Activated CD4-positive, alpha-beta T cell treated with anti-CD3 and anti-CD28 coated beads, Interleukin-2, amount 10 ng/mL, durations not matched to agents 7 days and 5 days (primary cell): ENCODE measurements around the gene EPHA4. TPM values are rescaled to one million over a fixed set of nuclear protein-coding genes. Genes with fewer than 3 reads are reported as not detected.

Experiments used
- CTCF ChIA-PET: fragments of 350-600 bp; sonication (Branson Sonifier 250); formaldehyde crosslinking; loops from one replicate; lab custom pipeline; 2021; ENCODE audit warnings: antibody characterized with exemption; lab: Charles Lee
- POLR2A ChIA-PET: fragments of 350-600 bp; sonication (Branson Sonifier 250); formaldehyde crosslinking; loops from one replicate; lab custom pipeline; 2021; ENCODE audit warnings: antibody characterized with exemption; lab: Charles Lee
- DNase-seq: peaks from one replicate; pipeline ENCODE4 v3.0.0-alpha.2; 2020
- H3K27ac Mint-ChIP-seq: one replicate; pipeline ENCODE4 v1.8.0; 2021; ENCODE audit warnings: mild to moderate bottlenecking, moderate library complexity, mixed read lengths
- H3K27me3 Mint-ChIP-seq: one replicate; pipeline ENCODE4 v1.8.0; 2021; ENCODE audit warnings: mixed read lengths
- H3K36me3 Mint-ChIP-seq: one replicate; pipeline ENCODE4 v1.8.0; 2021; ENCODE audit warnings: low read depth, mixed read lengths
- H3K4me1 Mint-ChIP-seq: one replicate; pipeline ENCODE4 v1.8.0; 2021; ENCODE audit warnings: mixed read lengths
- H3K4me3 Mint-ChIP-seq: one replicate; pipeline ENCODE4 v1.8.0; 2021; ENCODE audit warnings: mild to moderate bottlenecking, moderate library complexity, mixed read lengths
- H3K9me3 Mint-ChIP-seq: one replicate; pipeline ENCODE4 v1.8.0; 2021; ENCODE audit warnings: mixed read lengths
- total RNA-seq, 2 experiments: library from RNA; stranded (reverse); gene quantifications; one replicate each; pipeline ENCODE4 v1.2.3, GENCODE V29; 2021

Gene EPHA4
- total RNA-seq, 2 experiments from 2014 or later, result 28.2 to 29.3 TPM

- ChIA-PET CTCF (no interaction called here), POLR2A (no interaction called here)
- no peaks in the 10 kb centered on the region for H3K27me3 Mint-ChIP-seq
- H3K36me3 Mint-ChIP-seq, result peaks cover 7% of the 10 kb centered on the region
- H3K4me3 Mint-ChIP-seq, result no peak overlapping the region
- H3K4me1 Mint-ChIP-seq, result peaks cover 11% of the 10 kb centered on the region
- DNase-seq, result no peak
- no peak overlapping the region for H3K27ac Mint-ChIP-seq
- H3K9me3 Mint-ChIP-seq, result no peaks in the 10 kb centered on the region
Measured at GRCh38 chr2:221473451-221473850, 98.7 kb downstream of the EPHA4 start.

GRCh38 chr2:221468317-221468716 is 103.8 kb downstream of the EPHA4 start:
- H3K27ac Mint-ChIP-seq, result no peak overlapping the region
- H3K4me1 Mint-ChIP-seq, result peaks cover 40% of the 10 kb centered on the region
- H3K9me3 Mint-ChIP-seq, result no peaks in the 10 kb centered on the region
- peaks cover 15% of the 10 kb centered on the region for H3K36me3 Mint-ChIP-seq
- no peaks in the 10 kb centered on the region for H3K27me3 Mint-ChIP-seq
- ChIA-PET POLR2A (no interaction called here), CTCF (no interaction called here)
- no peak overlapping the region for H3K4me3 Mint-ChIP-seq
- DNase-seq, result no peak

GRCh38 chr2:221467610-221468009 is 104.5 kb downstream of the EPHA4 start:
- Mint-ChIP-seq H3K27me3 (no peaks in the 10 kb centered on the region), H3K36me3 (peaks cover 15% of the 10 kb centered on the region), H3K9me3 (no peaks in the 10 kb centered on the region), H3K4me1 (peaks cover 47% of the 10 kb centered on the region), H3K4me3 (no peak overlapping the region), H3K27ac (no peak overlapping the region)
- POLR2A ChIA-PET, result no interaction called here
- CTCF ChIA-PET, result no interaction called here
- DNase-seq, result no peak

GRCh38 chr2:221466744-221467143 is 105.4 kb downstream of the EPHA4 start:
- Mint-ChIP-seq H3K9me3 (no peaks in the 10 kb centered on the region), H3K4me1 (peaks cover 49% of the 10 kb centered on the region), H3K27ac (no peak overlapping the region), H3K36me3 (peaks cover 18% of the 10 kb centered on the region), H3K4me3 (no peak overlapping the region), H3K27me3 (no peaks in the 10 kb centered on the region)
- ChIA-PET CTCF (no interaction called here), POLR2A (no interaction called here)
- no peak for DNase-seq

GRCh38 chr2:221465776-221466175 is 106.3 kb downstream of the EPHA4 start:
- Mint-ChIP-seq H3K4me1 (peaks cover 49% of the 10 kb centered on the region), H3K4me3 (no peak overlapping the region), H3K9me3 (no peaks in the 10 kb centered on the region), H3K36me3 (peaks cover 18% of the 10 kb centered on the region), H3K27ac (no peak overlapping the region), H3K27me3 (no peaks in the 10 kb centered on the region)
- DNase-seq, result peak; percentile 16
- POLR2A ChIA-PET, result no interaction called here
- CTCF ChIA-PET, result interaction anchor here (1.1 kb wide), 1 partner anchor 9 kb away, joined by 4 read pairs; no protein-coding TSS in a partner anchor

GRCh38 chr2:221464971-221465370 is 107.1 kb downstream of the EPHA4 start:
- Mint-ChIP-seq H3K27ac (no peak overlapping the region), H3K36me3 (peaks cover 16% of the 10 kb centered on the region), H3K9me3 (no peaks in the 10 kb centered on the region), H3K4me1 (peaks cover 46% of the 10 kb centered on the region), H3K4me3 (no peak overlapping the region), H3K27me3 (peaks cover 3% of the 10 kb centered on the region)
- POLR2A ChIA-PET, result interaction anchor here (0.6 kb wide), 1 partner anchor 27 kb away, joined by 4 read pairs; no protein-coding TSS in a partner anchor
- CTCF ChIA-PET, result no interaction called here
- DNase-seq, result no peak

GRCh38 chr2:221463241-221463896 is 108.7 kb downstream of the EPHA4 start:
- Mint-ChIP-seq H3K27me3 (peaks cover 6% of the 10 kb centered on the region), H3K4me1 (peaks cover 41% of the 10 kb centered on the region), H3K27ac (peak overlapping the region; percentile 58), H3K9me3 (no peaks in the 10 kb centered on the region), H3K4me3 (peak overlapping the region; percentile 12), H3K36me3 (peaks cover 17% of the 10 kb centered on the region)
- ChIA-PET POLR2A (no interaction called here), CTCF (interaction anchor here (1.1 kb wide), 2 partner anchors 29 to 110 kb away, joined by 3 read pairs; no protein-coding TSS in a partner anchor)
- peak; percentile 33 for DNase-seq

GRCh38 chr2:221461901-221462300 is 110.2 kb downstream of the EPHA4 start:
- no peak overlapping the region for H3K27ac Mint-ChIP-seq
- no peaks in the 10 kb centered on the region for H3K9me3 Mint-ChIP-seq
- ChIA-PET POLR2A (no interaction called here), CTCF (interaction anchor here (0.7 kb wide), 1 partner anchor 26 kb away, joined by 3 read pairs; no protein-coding TSS in a partner anchor)
- H3K4me3 Mint-ChIP-seq, result no peak overlapping the region
- H3K36me3 Mint-ChIP-seq, result peaks cover 19% of the 10 kb centered on the region
- peaks cover 6% of the 10 kb centered on the region for H3K27me3 Mint-ChIP-seq
- peaks cover 38% of the 10 kb centered on the region for H3K4me1 Mint-ChIP-seq
- no peak for DNase-seq

GRCh38 chr2:221460136-221460535 is 112.0 kb downstream of the EPHA4 start:
- Mint-ChIP-seq H3K4me1 (peaks cover 31% of the 10 kb centered on the region), H3K4me3 (no peak overlapping the region), H3K9me3 (no peaks in the 10 kb centered on the region), H3K27me3 (peaks cover 6% of the 10 kb centered on the region), H3K36me3 (peaks cover 27% of the 10 kb centered on the region), H3K27ac (no peak overlapping the region)
- ChIA-PET POLR2A (no interaction called here), CTCF (no interaction called here)
- no peak for DNase-seq

- DNase-seq, result no peak
- H3K4me1 Mint-ChIP-seq, result peaks cover 19% of the 10 kb centered on the region
- H3K27me3 Mint-ChIP-seq, result peaks cover 6% of the 10 kb centered on the region
- H3K36me3 Mint-ChIP-seq, result peaks cover 32% of the 10 kb centered on the region
- H3K9me3 Mint-ChIP-seq, result no peaks in the 10 kb centered on the region
- no peak overlapping the region for H3K27ac Mint-ChIP-seq
- CTCF ChIA-PET, result no interaction called here
- H3K4me3 Mint-ChIP-seq, result no peak overlapping the region
- POLR2A ChIA-PET, result no interaction called here
Measured at GRCh38 chr2:221458578-221458977, 113.5 kb downstream of the EPHA4 start.

GRCh38 chr2:221455214-221455613 is 116.9 kb downstream of the EPHA4 start:
- peaks cover 4% of the 10 kb centered on the region for H3K27me3 Mint-ChIP-seq
- peaks cover 34% of the 10 kb centered on the region for H3K36me3 Mint-ChIP-seq
- ChIA-PET POLR2A (no interaction called here), CTCF (interaction anchor here (0.6 to 0.8 kb wide), 2 partner anchors 107 to 118 kb away, joined by 3 to 5 read pairs; no protein-coding TSS in a partner anchor)
- peaks cover 7% of the 10 kb centered on the region for H3K4me1 Mint-ChIP-seq
- no peaks in the 10 kb centered on the region for H3K9me3 Mint-ChIP-seq
- no peak overlapping the region for H3K4me3 Mint-ChIP-seq
- H3K27ac Mint-ChIP-seq, result no peak overlapping the region
- no peak for DNase-seq

GRCh38 chr2:221454459-221455105 is 117.5 kb downstream of the EPHA4 start:
- Mint-ChIP-seq H3K9me3 (no peaks in the 10 kb centered on the region), H3K4me3 (no peak overlapping the region), H3K27me3 (peaks cover 2% of the 10 kb centered on the region), H3K27ac (no peak overlapping the region), H3K36me3 (peaks cover 34% of the 10 kb centered on the region), H3K4me1 (peaks cover 7% of the 10 kb centered on the region)
- DNase-seq, result no peak
- ChIA-PET POLR2A (no interaction called here), CTCF (interaction anchor here (0.8 kb wide), 1 partner anchor 119 kb away, joined by 3 read pairs; no protein-coding TSS in a partner anchor)
